OCI-LY1 (cell line): ENCODE data around the gene ALG5.

ENCODE experiments used
- H2AFZ ChIP-seq: fragments of 200-600 bp; sonication (generic), shearing (Covaris generic); 2 replicates; pipeline ENCODE4 v1.6.0; 2014; ENCODE audit warnings: antibody characterized with exemption, mild to moderate bottlenecking, low read length
- H3F3A ChIP-seq: fragments of 200-600 bp; sonication (generic), shearing (Covaris generic); 2 replicates; pipeline ENCODE4 v1.6.0; 2014; ENCODE audit warnings: mild to moderate bottlenecking, antibody characterized with exemption, low read length, moderate library complexity; ENCODE audit not compliant: insufficient read depth
- H3K27ac ChIP-seq: fragments of 200-600 bp; sonication (generic); 2 replicates; pipeline ENCODE4 v1.5.1; 2014; ENCODE audit warnings: low read length, mixed run types, mild to moderate bottlenecking, low read depth; ENCODE audit not compliant: poor library complexity, severe bottlenecking
- H3K27me3 ChIP-seq: fragments of 200-600 bp; sonication (generic); 2 replicates; pipeline ENCODE4 v1.6.0; 2014; ENCODE audit warnings: antibody characterized with exemption, mild to moderate bottlenecking, low read length, moderate library complexity; ENCODE audit not compliant: insufficient read depth
- H3K36me3 ChIP-seq: fragments of 200-600 bp; sonication (generic); 2 replicates; pipeline ENCODE4 v1.6.1; 2014; ENCODE audit warnings: mild to moderate bottlenecking, antibody characterized with exemption, low read length, moderate library complexity, mixed read lengths; ENCODE audit not compliant: insufficient read depth
- H3K4me1 ChIP-seq: fragments of 200-600 bp; sonication (generic); 2 replicates; pipeline ENCODE4 v1.5.1; 2014; ENCODE audit warnings: mild to moderate bottlenecking, low read length, moderate library complexity; ENCODE audit not compliant: insufficient read depth, severe bottlenecking
- H3K4me2 ChIP-seq: fragments of 200-600 bp; sonication (generic), shearing (Covaris generic); 2 replicates; pipeline ENCODE4 v1.6.1; 2014; ENCODE audit warnings: low read length
- H3K4me3 ChIP-seq: fragments of 200-600 bp; sonication (generic); 2 replicates; pipeline ENCODE4 v1.5.1; 2014; ENCODE audit warnings: low read length, low read depth, mild to moderate bottlenecking, mixed read lengths; ENCODE audit not compliant: poor library complexity, severe bottlenecking
- H3K79me2 ChIP-seq: fragments of 200-600 bp; shearing (Covaris generic); 2 replicates; pipeline ENCODE4 v1.6.1; 2016; ENCODE audit warnings: mixed run types, low read length, mixed read lengths; ENCODE audit not compliant: insufficient read depth
- H3K9ac ChIP-seq: fragments of 200-600 bp; sonication (generic), shearing (Covaris generic); 2 replicates; pipeline ENCODE4 v1.6.1; 2014; ENCODE audit warnings: mild to moderate bottlenecking, low read length, mixed read lengths
- H3K9me2 ChIP-seq: fragments of 200-600 bp; sonication (generic), shearing (Covaris generic); 2 replicates; pipeline ENCODE4 v1.6.1; 2014; ENCODE audit warnings: low read depth, mild to moderate bottlenecking, low read length, mixed read lengths
- H3K9me3 ChIP-seq: fragments of 200-600 bp; shearing (Covaris generic); 2 replicates; pipeline ENCODE4 v1.6.1; 2014; ENCODE audit warnings: low read length, mixed read lengths
- H4K20me1 ChIP-seq: fragments of 200-600 bp; sonication (generic), shearing (Covaris generic); 2 replicates; pipeline ENCODE4 v1.6.0; 2016; ENCODE audit warnings: mild to moderate bottlenecking, low read length; ENCODE audit not compliant: insufficient read depth
- EZH2 ChIP-seq: fragments of 200-600 bp; sonication (generic), shearing (Covaris generic); IDR thresholded peaks from 2 replicates; pipeline ENCODE4 v1.8.0; 2017; ENCODE audit warnings: borderline replicate concordance, mixed run types, mild to moderate bottlenecking, antibody characterized with exemption, low read length, moderate library complexity, mixed read lengths
- TF ChIP-seq, protein P1 (sequence below): fragments of 200-600 bp; sonication (generic), shearing (Covaris generic); IDR thresholded peaks from 2 replicates; pipeline ENCODE4 v1.5.1; 2017; ENCODE audit warnings: mild to moderate bottlenecking, antibody characterized with exemption, low read length, moderate library complexity, mixed read lengths

ALG5 gene

DNA sequence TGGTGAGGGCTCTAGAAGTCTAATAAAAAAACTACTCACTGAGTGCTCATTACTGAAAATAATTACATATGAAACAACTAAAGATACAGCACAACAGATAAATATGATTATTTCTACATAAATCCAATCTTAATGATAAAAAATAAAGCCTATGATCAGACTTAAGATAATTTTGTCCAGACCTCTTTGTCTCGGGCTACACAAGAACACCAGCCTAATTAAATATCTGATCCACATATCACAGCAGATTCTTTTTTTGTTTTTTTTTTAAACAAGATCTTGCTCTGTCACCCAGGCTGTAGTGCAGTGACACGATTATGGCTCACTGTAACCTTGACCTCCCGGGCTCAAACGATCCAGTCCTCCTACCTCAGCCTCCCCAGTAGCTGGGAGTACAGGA lies 48.8 kb downstream of the ALG5 start:
- no peaks in the 10 kb centered on the region for H3K27me3 ChIP-seq
- no peaks in the 10 kb centered on the region for H3K79me2 ChIP-seq
- H3K9ac ChIP-seq = no peak overlapping the region
- no peak overlapping the region for H3K4me2 ChIP-seq
- no peaks in the 10 kb centered on the region for H3K9me2 ChIP-seq
- H3F3A ChIP-seq = no peaks in the 10 kb centered on the region
- no peak overlapping the region for H3K4me3 ChIP-seq
- no peaks in the 10 kb centered on the region for H3K9me3 ChIP-seq
- peaks cover 26% of the 10 kb centered on the region for H3K36me3 ChIP-seq
- no peak overlapping the region for H2AFZ ChIP-seq
- TF ChIP-seq EZH2 = no peak
- TF ChIP-seq, protein P1, sequence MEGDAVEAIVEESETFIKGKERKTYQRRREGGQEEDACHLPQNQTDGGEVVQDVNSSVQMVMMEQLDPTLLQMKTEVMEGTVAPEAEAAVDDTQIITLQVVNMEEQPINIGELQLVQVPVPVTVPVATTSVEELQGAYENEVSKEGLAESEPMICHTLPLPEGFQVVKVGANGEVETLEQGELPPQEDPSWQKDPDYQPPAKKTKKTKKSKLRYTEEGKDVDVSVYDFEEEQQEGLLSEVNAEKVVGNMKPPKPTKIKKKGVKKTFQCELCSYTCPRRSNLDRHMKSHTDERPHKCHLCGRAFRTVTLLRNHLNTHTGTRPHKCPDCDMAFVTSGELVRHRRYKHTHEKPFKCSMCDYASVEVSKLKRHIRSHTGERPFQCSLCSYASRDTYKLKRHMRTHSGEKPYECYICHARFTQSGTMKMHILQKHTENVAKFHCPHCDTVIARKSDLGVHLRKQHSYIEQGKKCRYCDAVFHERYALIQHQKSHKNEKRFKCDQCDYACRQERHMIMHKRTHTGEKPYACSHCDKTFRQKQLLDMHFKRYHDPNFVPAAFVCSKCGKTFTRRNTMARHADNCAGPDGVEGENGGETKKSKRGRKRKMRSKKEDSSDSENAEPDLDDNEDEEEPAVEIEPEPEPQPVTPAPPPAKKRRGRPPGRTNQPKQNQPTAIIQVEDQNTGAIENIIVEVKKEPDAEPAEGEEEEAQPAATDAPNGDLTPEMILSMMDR = no peak
- no peaks in the 10 kb centered on the region for H4K20me1 ChIP-seq
- no peaks in the 10 kb centered on the region for H3K4me1 ChIP-seq
- no peak overlapping the region for H3K27ac ChIP-seq

DNA sequence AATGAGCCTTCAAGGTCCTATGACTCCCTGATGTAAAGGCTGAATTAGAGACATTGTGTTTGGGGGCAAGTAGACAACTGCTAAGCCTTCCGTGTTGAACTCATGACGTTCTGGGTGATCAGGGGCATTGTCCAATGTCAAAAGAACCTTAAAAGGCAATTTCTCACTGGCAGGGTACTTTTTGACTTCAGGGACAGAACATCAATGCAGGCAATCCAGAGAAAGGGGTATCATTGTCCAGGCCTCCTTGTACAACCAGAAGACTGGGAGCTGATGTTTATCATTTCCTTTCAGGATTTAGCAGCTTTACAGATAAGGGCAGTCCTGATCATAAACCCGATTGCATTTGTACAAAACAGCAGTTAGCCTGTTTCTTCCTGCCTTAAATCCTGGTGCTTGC lies 54.1 kb downstream of the ALG5 start:
- H3K4me2 ChIP-seq = no peak overlapping the region
- H3F3A ChIP-seq = no peaks in the 10 kb centered on the region
- no peaks in the 10 kb centered on the region for H3K79me2 ChIP-seq
- no peak overlapping the region for H3K4me3 ChIP-seq
- H3K9me2 ChIP-seq = no peaks in the 10 kb centered on the region
- no peak overlapping the region for H3K9ac ChIP-seq
- H3K27me3 ChIP-seq = no peaks in the 10 kb centered on the region
- no peaks in the 10 kb centered on the region for H3K4me1 ChIP-seq
- H2AFZ ChIP-seq = no peak overlapping the region
- no peaks in the 10 kb centered on the region for H3K9me3 ChIP-seq
- 0 out of 2 replicates have a peak, but pooled peaks cover 3% of the 10 kb centered on the region for H3K36me3 ChIP-seq
- TF ChIP-seq, protein P1 = no peak
- no peak for TF ChIP-seq EZH2
- no peaks in the 10 kb centered on the region for H4K20me1 ChIP-seq
- no peak overlapping the region for H3K27ac ChIP-seq

DNA sequence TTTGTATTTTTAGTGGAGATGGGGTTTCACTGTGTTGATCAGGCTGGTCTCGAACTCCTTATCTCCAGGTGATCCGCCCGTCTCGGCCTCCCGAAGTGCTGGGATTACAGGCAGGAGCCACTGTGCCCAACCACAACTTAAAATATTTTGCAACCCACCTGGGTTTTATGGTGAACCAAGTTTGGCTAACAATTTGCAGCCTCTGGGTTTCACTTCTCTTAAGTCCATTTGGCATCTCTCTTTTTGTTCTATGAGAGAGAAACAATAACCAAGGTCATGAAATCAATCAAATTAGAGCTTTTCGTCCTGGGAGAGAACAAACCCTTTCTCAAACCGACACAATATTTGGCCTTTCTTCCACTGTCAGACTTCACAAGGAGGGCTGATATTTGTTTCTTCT lies 73.5 kb downstream of the ALG5 start:
- Histone ChIP-seq H3K4me1 (no peaks in the 10 kb centered on the region), H3K4me3 (no peak overlapping the region), H3K9ac (no peak overlapping the region), H3K9me3 (no peaks in the 10 kb centered on the region), H3K36me3 (no peaks in the 10 kb centered on the region), H4K20me1 (no peaks in the 10 kb centered on the region), H3F3A (no peaks in the 10 kb centered on the region), H3K4me2 (no peak overlapping the region), H3K79me2 (no peaks in the 10 kb centered on the region), H3K27ac (no peak overlapping the region), H2AFZ (no peak overlapping the region), H3K27me3 (no peaks in the 10 kb centered on the region), H3K9me2 (no peaks in the 10 kb centered on the region)
- TF ChIP-seq, protein P1 = no peak
- TF ChIP-seq EZH2 = no peak
